Measurements from ENCODE around the gene IL15RA. TPM values are rescaled to one million over a fixed set of nuclear protein-coding genes. Genes with fewer than 3 reads are reported as not detected.

IL15RA gene
- total and polyA plus RNA-seq, 2 experiments from 2014 or later: 4.0 to 7.0 TPM

GRCh38 chr10:6012121-6012905, 35.0 kb upstream of the IL15RA start:
- Histone ChIP-seq H2AFZ (no peak overlapping the region), H3K27me3 (replicated peaks; ENCODE audit: insufficient read depth) (no peaks in the 10 kb centered on the region), H3K4me2 (ENCODE audit: unreplicated experiment) (no peak overlapping the region), H3K9me2 (ENCODE audit: insufficient read depth) (no peaks in the 10 kb centered on the region), H3K27ac (no peak overlapping the region), H3K79me2 (ENCODE audit: insufficient read depth) (no peaks in the 10 kb centered on the region), H3K4me1 (ENCODE audit: insufficient read depth) (peaks cover 17% of the 10 kb centered on the region), H3F3A (ENCODE audit: insufficient read depth) (peaks cover 13% of the 10 kb centered on the region), H3K9ac (no peak overlapping the region), H4K20me1 (ENCODE audit: insufficient read depth) (no peaks in the 10 kb centered on the region), H3K9me3 (ENCODE audit: low read depth) (no peaks in the 10 kb centered on the region), H3K4me3 (no peak overlapping the region), H3K36me3 (ENCODE audit: low read depth) (no peaks in the 10 kb centered on the region)
- in situ Hi-C loops (cut with MboI): no loop called here
- no peak for DNase-seq
- TF ChIP-seq EZH2 (IDR thresholded peaks at IDR 0.05; ENCODE audit: insufficient read depth, poor library complexity, severe bottlenecking): no peak
- TF ChIP-seq EZH2phosphoT487 (IDR thresholded peaks at IDR 0.05; ENCODE audit: insufficient read depth, low read depth): no peak
- WGBS, 2 experiments (ENCODE audit: low coverage in 1 of 2, low lambda C conversion rate in 2 of 2, missing lambda C conversion rate in 2 of 2): 85% methylated on average over 15 of the region's 15 CpGs

DNA sequence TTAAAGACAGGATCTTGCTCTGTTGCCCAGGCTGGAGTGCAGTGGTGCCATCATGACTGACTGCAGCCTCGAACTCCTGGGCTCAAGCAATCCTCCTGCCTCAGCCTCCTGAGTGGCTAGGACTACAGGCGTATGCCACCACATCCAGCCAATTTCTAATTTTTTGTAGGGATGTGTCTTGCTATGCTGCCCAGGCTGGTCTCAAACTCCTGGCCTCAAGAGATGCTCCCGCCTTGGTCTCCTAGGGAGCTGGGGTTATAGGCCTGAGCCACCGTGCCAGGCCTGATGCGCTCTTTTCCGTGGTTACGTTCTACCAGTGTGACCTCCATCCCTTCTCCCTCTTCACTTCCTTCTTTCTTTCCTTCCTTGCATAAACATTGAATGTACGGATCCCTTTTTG, 34.2 kb upstream of the IL15RA start:
- no peaks in the 10 kb centered on the region for H3K79me2 ChIP-seq (ENCODE audit: insufficient read depth)
- H3K36me3 ChIP-seq (ENCODE audit: low read depth): no peaks in the 10 kb centered on the region
- WGBS, 2 experiments (ENCODE audit: low coverage in 1 of 2, low lambda C conversion rate in 2 of 2, missing lambda C conversion rate in 2 of 2): 82 to 85% methylated on average over 8 of the region's 8 CpGs
- no peak overlapping the region for H3K9ac ChIP-seq
- H3K27ac ChIP-seq: no peak overlapping the region
- no peaks in the 10 kb centered on the region for H3K9me3 ChIP-seq (ENCODE audit: low read depth)
- H2AFZ ChIP-seq: no peak overlapping the region
- no peak for DNase-seq
- H3K27me3 ChIP-seq (replicated peaks; ENCODE audit: insufficient read depth): no peaks in the 10 kb centered on the region
- no peaks in the 10 kb centered on the region for H4K20me1 ChIP-seq (ENCODE audit: insufficient read depth)
- H3K4me1 ChIP-seq (ENCODE audit: insufficient read depth): peaks cover 17% of the 10 kb centered on the region
- in situ Hi-C loops (cut with MboI): no loop called here
- peaks cover 13% of the 10 kb centered on the region for H3F3A ChIP-seq (ENCODE audit: insufficient read depth)
- TF ChIP-seq EZH2 (IDR thresholded peaks at IDR 0.05; ENCODE audit: insufficient read depth, poor library complexity, severe bottlenecking) (no peak), EZH2phosphoT487 (IDR thresholded peaks at IDR 0.05; ENCODE audit: insufficient read depth, low read depth) (no peak)
- H3K4me2 ChIP-seq (ENCODE audit: unreplicated experiment): no peak overlapping the region
- no peaks in the 10 kb centered on the region for H3K9me2 ChIP-seq (ENCODE audit: insufficient read depth)
- H3K4me3 ChIP-seq: no peak overlapping the region

- TF ChIP-seq EZH2 (IDR thresholded peaks at IDR 0.05; ENCODE audit: insufficient read depth, poor library complexity, severe bottlenecking) (no peak), EZH2phosphoT487 (IDR thresholded peaks at IDR 0.05; ENCODE audit: insufficient read depth, low read depth) (no peak)
- no peaks in the 10 kb centered on the region for H3K9me3 ChIP-seq (ENCODE audit: low read depth)
- H4K20me1 ChIP-seq (ENCODE audit: insufficient read depth): no peaks in the 10 kb centered on the region
- no peaks in the 10 kb centered on the region; the same call in 1 of the 2 replicates for H3K27me3 ChIP-seq (replicated peaks; ENCODE audit: insufficient read depth)
- no peaks in the 10 kb centered on the region for H3K36me3 ChIP-seq (ENCODE audit: low read depth)
- peaks cover 13% of the 10 kb centered on the region for H3F3A ChIP-seq (ENCODE audit: insufficient read depth)
- H3K4me2 ChIP-seq (ENCODE audit: unreplicated experiment): no peak overlapping the region
- peaks cover 17% of the 10 kb centered on the region for H3K4me1 ChIP-seq (ENCODE audit: insufficient read depth)
- H3K9me2 ChIP-seq (ENCODE audit: insufficient read depth): no peaks in the 10 kb centered on the region
- no peak overlapping the region for H3K4me3 ChIP-seq
- H3K27ac ChIP-seq: no peak overlapping the region
- no peak overlapping the region for H2AFZ ChIP-seq
- in situ Hi-C loops (cut with MboI): no loop called here
- no peak overlapping the region for H3K9ac ChIP-seq
- no peaks in the 10 kb centered on the region for H3K79me2 ChIP-seq (ENCODE audit: insufficient read depth)
- 87 to 89% methylated on average over 3 of the region's 3 CpGs for WGBS, 2 experiments (ENCODE audit: low coverage in 1 of 2, low lambda C conversion rate in 2 of 2, missing lambda C conversion rate in 2 of 2)
- DNase-seq: peak; percentile 18
Measured at GRCh38 chr10:6010569-6010968, 33.2 kb upstream of the IL15RA start.

GRCh38 chr10:6009961-6010360, 32.6 kb upstream of the IL15RA start:
- Histone ChIP-seq H3K9ac (no peak overlapping the region), H2AFZ (no peak overlapping the region), H3F3A (ENCODE audit: insufficient read depth) (peaks cover 13% of the 10 kb centered on the region), H3K36me3 (ENCODE audit: low read depth) (no peaks in the 10 kb centered on the region), H3K9me2 (ENCODE audit: insufficient read depth) (no peaks in the 10 kb centered on the region), H3K79me2 (ENCODE audit: insufficient read depth) (no peaks in the 10 kb centered on the region), H3K9me3 (ENCODE audit: low read depth) (no peaks in the 10 kb centered on the region), H3K27ac (peak overlapping the region; percentile 80; the same call in 1 of the 2 replicates), H3K4me2 (ENCODE audit: unreplicated experiment) (no peak overlapping the region), H3K4me1 (ENCODE audit: insufficient read depth) (peaks cover 17% of the 10 kb centered on the region), H3K4me3 (no peak overlapping the region), H3K27me3 (replicated peaks; ENCODE audit: insufficient read depth) (no peaks in the 10 kb centered on the region; the same call in 1 of the 2 replicates), H4K20me1 (ENCODE audit: insufficient read depth) (no peaks in the 10 kb centered on the region)
- in situ Hi-C loops (cut with MboI): no loop called here
- WGBS, 2 experiments (ENCODE audit: low coverage in 1 of 2, low lambda C conversion rate in 2 of 2, missing lambda C conversion rate in 2 of 2): 79 to 85% methylated on average over 4 of the region's 4 CpGs
- no peak for TF ChIP-seq EZH2phosphoT487 (IDR thresholded peaks at IDR 0.05; ENCODE audit: insufficient read depth, low read depth)
- no peak for TF ChIP-seq EZH2 (IDR thresholded peaks at IDR 0.05; ENCODE audit: insufficient read depth, poor library complexity, severe bottlenecking)
- DNase-seq: peak; percentile 28
